ENCODE measurements around the gene OPCML.

OPCML gene

DNA sequence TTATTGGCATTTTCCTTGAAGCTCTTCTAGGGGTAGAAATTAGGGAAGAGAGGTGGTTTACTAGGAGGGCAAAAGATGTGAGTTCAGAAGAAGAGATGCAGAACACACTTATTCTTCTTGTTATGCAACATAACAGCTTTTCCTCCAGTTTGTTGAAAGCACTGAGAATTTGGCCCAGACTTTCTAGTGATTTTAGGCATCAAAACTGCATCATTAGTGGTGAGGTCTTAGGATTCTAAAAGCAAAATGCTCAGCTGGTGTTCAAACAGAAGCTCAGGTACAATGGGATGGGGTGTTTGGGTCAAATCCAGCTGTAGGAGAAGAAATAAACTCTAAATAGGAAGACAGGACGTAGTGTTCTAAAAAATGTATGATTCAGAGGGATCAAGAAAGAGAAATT, 221.1 kb downstream of the OPCML start:
- H3K9me3 Mint-ChIP-seq: peaks cover 11% of the 10 kb centered on the region
- peaks cover 10% of the 10 kb centered on the region for H3K27me3 Mint-ChIP-seq (ENCODE audit: low read depth, poor library complexity)
- H3K27ac Mint-ChIP-seq: no peak overlapping the region
- TF ChIP-seq CTCF (IDR thresholded peaks at IDR 0.05): no peak
- H3K4me3 Mint-ChIP-seq: no peak overlapping the region
- H3K36me3 Mint-ChIP-seq (ENCODE audit: low read depth): no peaks in the 10 kb centered on the region
- no peak for DNase-seq
- H3K4me1 Mint-ChIP-seq: no peaks in the 10 kb centered on the region

- Mint-ChIP-seq H3K4me1 (no peaks in the 10 kb centered on the region), H3K27ac (no peak overlapping the region), H3K36me3 (ENCODE audit: low read depth) (no peaks in the 10 kb centered on the region), H3K27me3 (ENCODE audit: low read depth, poor library complexity) (peaks cover 12% of the 10 kb centered on the region), H3K4me3 (no peak overlapping the region), H3K9me3 (peaks cover 11% of the 10 kb centered on the region)
- TF ChIP-seq CTCF (IDR thresholded peaks at IDR 0.05): no peak
- DNase-seq: peak; percentile 22
These were observed 226.3 kb downstream of the OPCML start for GRCh38 chr11:133306019-133306418.

DNA sequence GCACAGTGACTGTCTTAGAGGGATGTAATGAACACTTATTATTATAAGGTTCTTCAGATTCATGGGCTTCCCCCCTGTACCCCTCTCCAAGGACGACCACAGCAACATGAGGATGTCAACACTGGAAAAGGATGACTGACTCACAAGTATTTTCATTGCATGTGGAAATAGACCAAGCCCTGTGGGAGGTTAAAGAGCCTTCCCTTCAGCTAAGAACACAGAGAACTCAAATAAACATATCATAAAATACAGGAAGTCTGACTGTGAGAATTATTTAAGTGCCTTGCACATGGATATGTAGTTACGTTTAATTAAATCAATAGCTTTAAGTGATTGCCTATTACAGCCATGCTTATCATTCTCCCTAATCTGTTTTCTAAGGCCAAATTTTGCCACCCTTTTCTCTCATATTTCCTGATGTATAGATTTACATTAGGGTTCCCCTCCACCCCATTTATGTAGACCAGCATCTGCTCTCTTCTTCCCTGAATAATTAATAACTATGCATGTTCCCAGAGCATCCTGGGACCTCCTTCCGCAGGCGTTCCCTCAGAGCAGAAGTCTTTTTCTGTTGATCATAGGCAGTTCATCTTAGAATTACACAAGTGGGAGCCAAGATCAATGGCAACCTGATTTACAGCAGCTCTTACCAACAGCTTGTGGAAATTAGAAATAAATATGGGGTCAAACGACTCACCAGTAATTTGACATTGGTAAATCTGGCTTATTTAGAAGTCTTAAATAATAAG, 226.9 kb downstream of the OPCML start:
- Mint-ChIP-seq H3K4me3 (no peak overlapping the region), H3K9me3 (peaks cover 11% of the 10 kb centered on the region), H3K27me3 (ENCODE audit: low read depth, poor library complexity) (peaks cover 10% of the 10 kb centered on the region), H3K36me3 (ENCODE audit: low read depth) (no peaks in the 10 kb centered on the region), H3K4me1 (no peaks in the 10 kb centered on the region), H3K27ac (no peak overlapping the region)
- TF ChIP-seq CTCF (IDR thresholded peaks at IDR 0.05): no peak
- DNase-seq: no peak

GRCh38 chr11:133303262-133303661, 229.0 kb downstream of the OPCML start:
- no peak for TF ChIP-seq CTCF (IDR thresholded peaks at IDR 0.05)
- Mint-ChIP-seq H3K4me3 (no peak overlapping the region), H3K27me3 (ENCODE audit: low read depth, poor library complexity) (peaks cover 16% of the 10 kb centered on the region), H3K36me3 (ENCODE audit: low read depth) (no peaks in the 10 kb centered on the region), H3K4me1 (no peaks in the 10 kb centered on the region), H3K9me3 (peaks cover 5% of the 10 kb centered on the region), H3K27ac (no peak overlapping the region)
- no peak for DNase-seq

DNA sequence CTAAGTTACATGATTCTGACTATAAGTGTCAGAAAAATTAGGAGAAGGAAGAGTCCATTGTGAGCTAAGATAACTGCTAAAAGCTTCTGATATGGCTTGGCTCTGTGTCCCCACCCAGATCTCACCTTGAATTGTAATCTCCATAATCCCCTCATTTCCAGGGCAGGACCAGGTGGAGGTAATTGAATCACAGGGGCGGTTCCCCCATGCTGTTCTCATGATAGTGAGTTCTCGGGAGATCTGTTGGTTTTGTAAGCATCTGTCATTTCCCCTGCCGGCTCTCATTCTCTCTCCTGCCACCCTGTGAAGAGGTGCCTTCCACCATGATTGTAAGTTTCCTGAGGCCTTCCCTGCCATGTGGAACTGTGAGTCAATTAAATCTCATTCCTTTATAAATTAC, 230.2 kb downstream of the OPCML start:
- Mint-ChIP-seq H3K27me3 (ENCODE audit: low read depth, poor library complexity) (peaks cover 16% of the 10 kb centered on the region), H3K27ac (no peak overlapping the region), H3K9me3 (peaks cover 2% of the 10 kb centered on the region), H3K4me1 (no peaks in the 10 kb centered on the region), H3K36me3 (ENCODE audit: low read depth) (no peaks in the 10 kb centered on the region), H3K4me3 (no peak overlapping the region)
- no peak for DNase-seq
- TF ChIP-seq CTCF (IDR thresholded peaks at IDR 0.05): no peak

DNA sequence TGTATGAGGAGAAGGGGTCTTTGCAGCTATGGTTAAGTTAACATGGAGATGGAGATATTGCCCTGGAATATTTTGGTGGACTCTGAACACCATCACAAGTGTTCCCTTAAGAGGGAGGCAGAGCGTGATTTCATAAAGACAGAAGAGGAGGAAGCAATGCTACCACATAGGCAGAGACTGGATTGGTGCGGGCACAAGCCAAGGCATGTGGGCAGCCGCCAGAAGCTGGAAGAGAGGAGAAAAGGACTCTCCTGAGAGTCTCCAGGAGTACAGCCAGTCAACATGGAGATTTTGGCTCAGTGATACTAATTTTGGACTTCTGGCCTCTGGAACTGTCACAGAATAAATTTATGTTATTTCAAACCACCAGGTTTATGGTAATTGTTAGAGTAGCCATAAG, 231.6 kb downstream of the OPCML start:
- TF ChIP-seq CTCF (IDR thresholded peaks at IDR 0.05): no peak
- Mint-ChIP-seq H3K9me3 (no peaks in the 10 kb centered on the region), H3K4me3 (no peak overlapping the region), H3K36me3 (ENCODE audit: low read depth) (no peaks in the 10 kb centered on the region), H3K27me3 (ENCODE audit: low read depth, poor library complexity) (peaks cover 16% of the 10 kb centered on the region), H3K4me1 (no peaks in the 10 kb centered on the region), H3K27ac (no peak overlapping the region)
- no peak for DNase-seq

Measured in nephron progenitor cell (in vitro differentiated cells).